ENCODE measurements around the gene COMMD2.

Gene COMMD2

GRCh38 chr3:149752051-149752787, at the start of gene COMMD2:
Gene COMMD2, minus strand, starts transcription at chr3:149752489. Its CDS starts 45 bp downstream, at chr3:149752444.
- Histone ChIP-seq H3K4me1 (ENCODE audit: control insufficient read depth, insufficient read depth, low read length) (no peaks in the 10 kb centered on the region), H3K36me3 (ENCODE audit: control insufficient read depth, insufficient read depth, low read length) (peaks cover 6% of the 10 kb centered on the region), H3K9ac (ENCODE audit: low read depth, low read length) (peak within 1 kb of the TSS; percentile 79), H3K4me3 (ENCODE audit: low read depth, low read length) (peak within 1 kb of the TSS; percentile 99), H3K9me3 (ENCODE audit: control insufficient read depth, insufficient read depth, low read length) (no peaks in the 10 kb centered on the region), H3K27me3 (ENCODE audit: control insufficient read depth, insufficient read depth, low read length) (no peaks in the 10 kb centered on the region)

DNA sequence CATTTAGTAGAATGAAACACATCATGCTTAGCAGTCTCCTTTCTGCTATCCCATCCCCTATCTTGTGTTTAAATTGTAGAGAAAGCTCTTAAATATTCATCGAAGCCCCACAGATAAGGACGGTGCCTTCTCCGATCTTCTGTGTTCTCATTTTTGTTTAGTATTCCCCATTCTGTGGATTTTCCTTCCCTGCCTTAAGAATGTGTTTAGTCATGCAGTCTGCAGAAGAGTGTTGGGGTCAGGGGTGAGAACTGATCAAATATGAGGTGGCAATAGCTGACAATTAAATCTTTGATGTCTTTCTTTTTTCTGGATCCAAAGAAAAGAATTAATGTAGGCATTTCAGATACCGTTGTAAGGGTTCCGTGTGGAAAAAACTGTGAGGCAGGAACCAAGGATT, 49.4 kb upstream of the COMMD2 start:
- Histone ChIP-seq H3K9me3 (ENCODE audit: control insufficient read depth, insufficient read depth, low read length) (no peaks in the 10 kb centered on the region), H3K4me1 (ENCODE audit: control insufficient read depth, insufficient read depth, low read length) (no peaks in the 10 kb centered on the region), H3K9ac (ENCODE audit: low read depth, low read length) (no peak overlapping the region), H3K36me3 (ENCODE audit: control insufficient read depth, insufficient read depth, low read length) (no peaks in the 10 kb centered on the region), H3K27me3 (ENCODE audit: control insufficient read depth, insufficient read depth, low read length) (no peaks in the 10 kb centered on the region), H3K4me3 (ENCODE audit: low read depth, low read length) (no peak overlapping the region)

- Histone ChIP-seq H3K4me3 (ENCODE audit: low read depth, low read length) (no peak overlapping the region), H3K9ac (ENCODE audit: low read depth, low read length) (no peak overlapping the region), H3K4me1 (ENCODE audit: control insufficient read depth, insufficient read depth, low read length) (no peaks in the 10 kb centered on the region), H3K36me3 (ENCODE audit: control insufficient read depth, insufficient read depth, low read length) (no peaks in the 10 kb centered on the region), H3K9me3 (ENCODE audit: control insufficient read depth, insufficient read depth, low read length) (no peaks in the 10 kb centered on the region), H3K27me3 (ENCODE audit: control insufficient read depth, insufficient read depth, low read length) (no peaks in the 10 kb centered on the region)
These were observed 48.9 kb upstream of the COMMD2 start for GRCh38 chr3:149801195-149801594.

GRCh38 chr3:149800693-149801092, 48.4 kb upstream of the COMMD2 start:
- Histone ChIP-seq H3K4me1 (ENCODE audit: control insufficient read depth, insufficient read depth, low read length) (no peaks in the 10 kb centered on the region), H3K9ac (ENCODE audit: low read depth, low read length) (no peak overlapping the region), H3K36me3 (ENCODE audit: control insufficient read depth, insufficient read depth, low read length) (no peaks in the 10 kb centered on the region), H3K4me3 (ENCODE audit: low read depth, low read length) (no peak overlapping the region), H3K27me3 (ENCODE audit: control insufficient read depth, insufficient read depth, low read length) (no peaks in the 10 kb centered on the region), H3K9me3 (ENCODE audit: control insufficient read depth, insufficient read depth, low read length) (no peaks in the 10 kb centered on the region)

DNA sequence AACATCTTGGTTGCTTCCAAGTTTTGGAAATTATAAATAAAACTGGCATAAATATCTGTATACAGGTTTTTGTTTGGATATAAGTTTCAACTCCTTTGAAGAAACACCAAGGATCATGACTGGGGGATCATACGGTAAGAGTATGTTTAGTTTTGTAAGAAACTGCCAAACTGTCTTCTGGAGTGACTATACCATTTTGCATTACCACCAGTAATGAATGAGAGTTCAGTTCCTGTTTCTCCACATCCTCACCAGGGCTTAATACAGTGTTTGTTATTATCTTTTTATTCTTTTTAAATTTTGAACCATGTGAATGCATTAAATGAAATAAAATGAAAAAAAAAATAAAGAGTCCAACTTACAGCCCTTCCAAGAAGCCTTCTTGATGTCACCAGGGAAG, 43.7 kb upstream of the COMMD2 start:
- H3K4me3 ChIP-seq (ENCODE audit: low read depth, low read length), result no peak overlapping the region
- H3K36me3 ChIP-seq (ENCODE audit: control insufficient read depth, insufficient read depth, low read length), result no peaks in the 10 kb centered on the region
- no peak overlapping the region for H3K9ac ChIP-seq (ENCODE audit: low read depth, low read length)
- no peaks in the 10 kb centered on the region for H3K27me3 ChIP-seq (ENCODE audit: control insufficient read depth, insufficient read depth, low read length)
- no peaks in the 10 kb centered on the region for H3K4me1 ChIP-seq (ENCODE audit: control insufficient read depth, insufficient read depth, low read length)
- H3K9me3 ChIP-seq (ENCODE audit: control insufficient read depth, insufficient read depth, low read length), result no peaks in the 10 kb centered on the region

DNA sequence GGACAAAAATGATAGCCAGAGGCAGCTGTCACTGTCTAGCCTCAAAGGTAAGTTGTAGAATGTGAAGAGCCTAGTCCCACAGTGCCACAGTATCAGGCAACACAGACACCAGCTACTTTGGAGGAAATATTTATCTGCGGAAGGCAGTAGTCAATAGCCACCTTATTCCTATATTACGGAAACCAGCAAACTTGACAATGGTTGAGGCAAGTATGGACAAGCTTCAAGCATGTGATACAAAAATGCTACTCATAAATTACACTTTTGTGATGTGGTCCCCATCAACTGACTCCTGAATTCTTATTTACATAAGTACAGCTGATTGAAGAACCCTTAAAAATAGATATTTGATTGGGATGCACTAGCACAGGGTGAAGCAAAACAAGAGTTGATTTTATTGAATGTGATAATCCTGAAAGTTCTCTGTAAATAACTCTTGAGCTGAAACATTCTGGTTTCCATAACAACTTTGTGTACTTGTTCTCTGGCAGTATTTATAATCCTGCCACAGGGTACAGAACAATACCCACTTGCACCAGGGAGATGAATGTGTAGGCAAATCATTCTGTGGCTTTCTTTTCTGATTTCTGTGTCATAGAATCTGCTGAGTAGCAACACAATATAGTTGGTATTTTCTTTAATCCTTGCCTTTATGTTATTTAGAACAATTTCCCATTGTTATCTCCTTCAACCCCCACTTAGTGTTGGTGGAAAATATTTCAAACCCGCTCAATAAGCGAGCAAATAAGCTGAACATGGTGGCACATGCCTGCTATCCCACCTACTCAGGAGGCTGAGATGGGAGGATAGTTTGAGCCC, 40.4 kb upstream of the COMMD2 start, which contains the start of gene ANKUB1:
TSS of gene ANKUB1 (minus strand) at position 103 of the 819 bp plus-strand sequence. CDS start 188 bp downstream, outside the sequence.
- H3K4me3 ChIP-seq (ENCODE audit: low read depth, low read length), result no peak within 1 kb of the TSS

DNA sequence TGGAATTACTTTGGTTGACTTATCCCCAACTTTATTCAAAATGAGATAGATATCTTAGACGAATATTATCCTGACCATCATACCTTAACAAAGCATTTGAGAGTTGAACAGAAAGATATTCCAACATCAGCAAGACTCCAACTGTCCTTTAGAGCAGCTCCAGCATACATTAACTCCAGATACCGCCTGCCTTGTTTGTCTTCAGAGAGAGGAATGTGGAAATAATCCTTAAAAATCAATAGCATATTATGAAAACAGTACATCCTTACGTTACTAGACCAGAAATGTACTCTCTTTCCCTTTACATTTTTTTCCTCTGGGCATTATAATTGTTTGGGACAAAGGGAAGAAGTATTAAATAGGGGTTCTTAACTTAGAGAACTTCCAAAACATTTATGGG, 38.4 kb upstream of the COMMD2 start:
- Histone ChIP-seq H3K36me3 (ENCODE audit: control insufficient read depth, insufficient read depth, low read length) (no peaks in the 10 kb centered on the region), H3K9ac (ENCODE audit: low read depth, low read length) (no peak overlapping the region), H3K4me3 (ENCODE audit: low read depth, low read length) (no peak overlapping the region), H3K4me1 (ENCODE audit: control insufficient read depth, insufficient read depth, low read length) (no peaks in the 10 kb centered on the region), H3K27me3 (ENCODE audit: control insufficient read depth, insufficient read depth, low read length) (no peaks in the 10 kb centered on the region), H3K9me3 (ENCODE audit: control insufficient read depth, insufficient read depth, low read length) (no peaks in the 10 kb centered on the region)

More for the DNA sequence above, 40.4 kb upstream of the COMMD2 start, which contains the start of gene ANKUB1:
- Histone ChIP-seq H3K36me3 (ENCODE audit: control insufficient read depth, insufficient read depth, low read length) (no peaks in the 10 kb centered on the region), H3K27me3 (ENCODE audit: control insufficient read depth, insufficient read depth, low read length) (no peaks in the 10 kb centered on the region), H3K4me1 (ENCODE audit: control insufficient read depth, insufficient read depth, low read length) (no peaks in the 10 kb centered on the region), H3K9me3 (ENCODE audit: control insufficient read depth, insufficient read depth, low read length) (no peaks in the 10 kb centered on the region), H3K9ac (ENCODE audit: low read depth, low read length) (no peak within 1 kb of the TSS)

DNA sequence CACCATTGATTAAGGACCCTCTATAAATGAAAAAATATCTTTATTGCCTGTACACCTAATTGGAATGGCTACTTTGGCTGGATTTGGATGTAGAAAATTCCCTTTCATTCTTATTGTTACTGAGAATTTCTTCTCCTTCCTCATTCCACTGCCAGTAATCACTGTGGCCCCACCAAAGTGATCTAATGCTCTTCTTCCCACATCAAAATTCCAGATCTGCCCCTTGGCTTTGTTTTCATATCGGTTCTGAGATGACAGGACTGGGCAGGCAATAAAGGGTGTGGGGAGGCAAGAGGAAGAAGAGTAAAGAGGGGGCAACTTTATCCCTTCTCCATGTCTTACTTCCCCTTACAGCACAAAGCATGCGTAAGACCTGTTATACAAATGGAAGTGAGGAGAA, 38.0 kb upstream of the COMMD2 start:
- Histone ChIP-seq H3K27me3 (ENCODE audit: control insufficient read depth, insufficient read depth, low read length) (no peaks in the 10 kb centered on the region), H3K9ac (ENCODE audit: low read depth, low read length) (no peak overlapping the region), H3K4me1 (ENCODE audit: control insufficient read depth, insufficient read depth, low read length) (no peaks in the 10 kb centered on the region), H3K36me3 (ENCODE audit: control insufficient read depth, insufficient read depth, low read length) (no peaks in the 10 kb centered on the region), H3K4me3 (ENCODE audit: low read depth, low read length) (no peak overlapping the region), H3K9me3 (ENCODE audit: control insufficient read depth, insufficient read depth, low read length) (no peaks in the 10 kb centered on the region)

DNA sequence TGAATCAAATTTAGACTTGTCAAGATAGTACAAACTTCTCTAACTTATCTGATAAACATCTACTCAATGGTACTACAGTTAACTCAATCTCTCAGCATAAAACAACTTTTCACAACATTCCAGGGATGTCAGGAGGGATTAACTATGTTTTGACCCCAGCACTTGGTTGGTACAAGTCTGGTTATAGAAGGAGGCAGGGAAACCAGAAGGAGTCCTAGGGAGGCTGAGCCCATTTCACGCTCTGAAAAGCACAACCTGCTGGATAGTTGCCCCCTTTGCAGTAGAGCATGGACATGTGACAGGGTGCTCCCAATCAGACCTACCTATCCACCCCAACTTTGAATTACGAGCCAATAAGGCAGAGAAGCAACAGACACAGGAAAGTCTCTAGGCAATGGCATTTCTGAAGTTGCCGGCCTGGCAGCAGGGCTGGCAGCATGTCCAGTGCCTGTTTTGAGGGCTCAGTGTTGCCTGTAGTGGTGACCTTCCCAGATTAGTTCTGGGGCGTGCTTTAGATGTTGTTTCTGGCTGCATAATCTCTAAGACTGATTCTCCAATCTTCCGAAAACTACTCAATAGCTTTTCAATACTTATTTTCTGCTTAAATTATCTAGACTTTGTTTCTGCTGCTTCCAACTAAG, 31.9 kb upstream of the COMMD2 start:
- Histone ChIP-seq H3K27me3 (ENCODE audit: control insufficient read depth, insufficient read depth, low read length) (no peaks in the 10 kb centered on the region), H3K4me1 (ENCODE audit: control insufficient read depth, insufficient read depth, low read length) (no peaks in the 10 kb centered on the region), H3K9me3 (ENCODE audit: control insufficient read depth, insufficient read depth, low read length) (no peaks in the 10 kb centered on the region), H3K9ac (ENCODE audit: low read depth, low read length) (no peak overlapping the region), H3K36me3 (ENCODE audit: control insufficient read depth, insufficient read depth, low read length) (no peaks in the 10 kb centered on the region), H3K4me3 (ENCODE audit: low read depth, low read length) (no peak overlapping the region)

- Histone ChIP-seq H3K27me3 (ENCODE audit: control insufficient read depth, insufficient read depth, low read length) (no peaks in the 10 kb centered on the region), H3K36me3 (ENCODE audit: control insufficient read depth, insufficient read depth, low read length) (no peaks in the 10 kb centered on the region), H3K4me3 (ENCODE audit: low read depth, low read length) (no peak overlapping the region), H3K9me3 (ENCODE audit: control insufficient read depth, insufficient read depth, low read length) (no peaks in the 10 kb centered on the region), H3K4me1 (ENCODE audit: control insufficient read depth, insufficient read depth, low read length) (no peaks in the 10 kb centered on the region), H3K9ac (ENCODE audit: low read depth, low read length) (no peak overlapping the region)
These were observed 31.3 kb upstream of the COMMD2 start for GRCh38 chr3:149783576-149783975.

- Histone ChIP-seq H3K9me3 (ENCODE audit: control insufficient read depth, insufficient read depth, low read length) (no peaks in the 10 kb centered on the region), H3K36me3 (ENCODE audit: control insufficient read depth, insufficient read depth, low read length) (no peaks in the 10 kb centered on the region), H3K4me1 (ENCODE audit: control insufficient read depth, insufficient read depth, low read length) (no peaks in the 10 kb centered on the region), H3K27me3 (ENCODE audit: control insufficient read depth, insufficient read depth, low read length) (no peaks in the 10 kb centered on the region), H3K4me3 (ENCODE audit: low read depth, low read length) (no peak overlapping the region), H3K9ac (ENCODE audit: low read depth, low read length) (no peak overlapping the region)
These were observed 29.5 kb upstream of the COMMD2 start for GRCh38 chr3:149781741-149782140.

Measured in iPS-15b (cell line).